GM18508 (cell line): ENCODE data around the gene LPIN1.
"Not testable (repeated sequence)": the region's sequence is repeated elsewhere in the genome, so short reads cannot be mapped to it uniquely, and the experiment has no call there.

Source experiments
- ATAC-seq: cut with Tn5 transposase; IDR thresholded peaks from one replicate; pipeline ENCODE4 v1.9.1; 2021; ENCODE audit warnings: moderate number of reproducible peaks; ENCODE audit not compliant: insufficient read depth, unreplicated experiment

LPIN1 gene

GRCh38 chr2:11805024-11805423 is 58.6 kb downstream of the LPIN1 start:
- no peak for ATAC-seq

- ATAC-seq: no peak
Measured at GRCh38 chr2:11805920-11806319, 59.5 kb downstream of the LPIN1 start.

GRCh38 chr2:11807156-11808015 is 61.0 kb downstream of the LPIN1 start:
- no peak for ATAC-seq

GRCh38 chr2:11808016-11808400 is 61.6 kb downstream of the LPIN1 start:
- ATAC-seq: no peak

- ATAC-seq: no peak
Measured at GRCh38 chr2:11809586-11810236, 63.3 kb downstream of the LPIN1 start.

GRCh38 chr2:11810237-11810977 is 64.0 kb downstream of the LPIN1 start:
- ATAC-seq: no peak

GRCh38 chr2:11811036-11811654 is 64.7 kb downstream of the LPIN1 start:
- no peak for ATAC-seq

GRCh38 chr2:11812466-11813248 is 66.2 kb downstream of the LPIN1 start:
- ATAC-seq: no peak

- ATAC-seq: not testable (repeated sequence)
Measured at GRCh38 chr2:11813345-11813744, 66.9 kb downstream of the LPIN1 start.

GRCh38 chr2:11813951-11814350 is 67.5 kb downstream of the LPIN1 start:
- no peak for ATAC-seq

GRCh38 chr2:11814979-11815510 is 68.6 kb downstream of the LPIN1 start:
- ATAC-seq: no peak

- not testable (repeated sequence) for ATAC-seq
Measured at GRCh38 chr2:11816935-11817334, 70.5 kb downstream of the LPIN1 start.

GRCh38 chr2:11819235-11819729 is 72.8 kb downstream of the LPIN1 start:
- ATAC-seq: no peak

- ATAC-seq: no peak
Measured at GRCh38 chr2:11820650-11821049, 74.2 kb downstream of the LPIN1 start.

- ATAC-seq: no peak
Measured at GRCh38 chr2:11821705-11822104, 75.3 kb downstream of the LPIN1 start.

- not testable (repeated sequence) for ATAC-seq
Measured at GRCh38 chr2:11822359-11822745, 75.9 kb downstream of the LPIN1 start.

GRCh38 chr2:11822746-11823451 is 76.5 kb downstream of the LPIN1 start:
- ATAC-seq: no peak

GRCh38 chr2:11824901-11825828 is 78.7 kb downstream of the LPIN1 start:
- no peak for ATAC-seq
